ENCODE data around the gene RXFP4. TPM values are rescaled to one million over a fixed set of nuclear protein-coding genes. Genes with fewer than 3 reads are reported as not detected.

Gene RXFP4
- total and polyA plus RNA-seq, 2 of the 13 experiments (the other 11 are each of a cell fraction or from before 2014, with no cell fraction given): 0.38 to 1.4 TPM

- peak; percentile 36 for TF ChIP-seq ZNF770 (CRISPR knock-in tag; IDR thresholded peaks at IDR 0.05)
- TF ChIP-seq ZNF253 (CRISPR knock-in tag; IDR thresholded peaks at IDR 0.05; ENCODE audit: borderline replicate concordance): no peak
- TF ChIP-seq RBFOX2 (IDR thresholded peaks at IDR 0.05; ENCODE audit: low read depth, low read length): peak; percentile 59
- TF ChIP-seq, protein P1, sequence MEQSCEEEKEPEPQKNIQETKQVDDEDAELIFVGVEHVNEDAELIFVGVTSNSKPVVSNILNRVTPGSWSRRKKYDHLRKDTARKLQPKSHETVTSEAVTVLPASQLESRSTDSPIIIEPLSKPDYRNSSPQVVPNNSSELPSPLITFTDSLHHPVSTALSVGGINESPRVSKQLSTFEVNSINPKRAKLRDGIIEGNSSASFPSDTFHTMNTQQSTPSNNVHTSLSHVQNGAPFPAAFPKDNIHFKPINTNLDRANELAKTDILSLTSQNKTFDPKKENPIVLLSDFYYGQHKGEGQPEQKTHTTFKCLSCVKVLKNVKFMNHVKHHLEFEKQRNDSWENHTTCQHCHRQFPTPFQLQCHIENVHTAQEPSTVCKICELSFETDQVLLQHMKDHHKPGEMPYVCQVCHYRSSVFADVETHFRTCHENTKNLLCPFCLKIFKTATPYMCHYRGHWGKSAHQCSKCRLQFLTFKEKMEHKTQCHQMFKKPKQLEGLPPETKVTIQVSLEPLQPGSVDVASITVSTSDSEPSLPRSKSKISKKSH (CRISPR knock-in tag; IDR thresholded peaks at IDR 0.05; ENCODE audit: borderline replicate concordance): peak; percentile 52; the same call in 1 of the 2 replicates
- TF ChIP-seq PATZ1 (CRISPR knock-in tag; IDR thresholded peaks at IDR 0.05): peak; percentile 36; the same call in 1 of the 2 replicates
- peak; percentile 77 for TF ChIP-seq RBM22 (optimal IDR thresholded peaks at IDR 0.05; ENCODE audit: low read length)
- TF ChIP-seq, protein P2, sequence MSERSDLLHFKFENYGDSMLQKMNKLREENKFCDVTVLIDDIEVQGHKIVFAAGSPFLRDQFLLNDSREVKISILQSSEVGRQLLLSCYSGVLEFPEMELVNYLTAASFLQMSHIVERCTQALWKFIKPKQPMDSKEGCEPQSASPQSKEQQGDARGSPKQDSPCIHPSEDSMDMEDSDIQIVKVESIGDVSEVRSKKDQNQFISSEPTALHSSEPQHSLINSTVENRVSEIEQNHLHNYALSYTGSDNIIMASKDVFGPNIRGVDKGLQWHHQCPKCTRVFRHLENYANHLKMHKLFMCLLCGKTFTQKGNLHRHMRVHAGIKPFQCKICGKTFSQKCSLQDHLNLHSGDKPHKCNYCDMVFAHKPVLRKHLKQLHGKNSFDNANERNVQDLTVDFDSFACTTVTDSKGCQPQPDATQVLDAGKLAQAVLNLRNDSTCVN (CRISPR knock-in tag; IDR thresholded peaks at IDR 0.05; ENCODE audit: borderline replicate concordance): peak; percentile 19; the same call in 1 of the 2 replicates
- no peak for TF ChIP-seq ZNF691 (CRISPR knock-in tag; IDR thresholded peaks at IDR 0.05; ENCODE audit: borderline replicate concordance, low read depth)
- TF ChIP-seq ZNF232 (CRISPR knock-in tag; IDR thresholded peaks at IDR 0.05; ENCODE audit: borderline replicate concordance): no peak
- TF ChIP-seq ZBTB37 (CRISPR knock-in tag; IDR thresholded peaks at IDR 0.05): no peak
- TF ChIP-seq, protein P3, sequence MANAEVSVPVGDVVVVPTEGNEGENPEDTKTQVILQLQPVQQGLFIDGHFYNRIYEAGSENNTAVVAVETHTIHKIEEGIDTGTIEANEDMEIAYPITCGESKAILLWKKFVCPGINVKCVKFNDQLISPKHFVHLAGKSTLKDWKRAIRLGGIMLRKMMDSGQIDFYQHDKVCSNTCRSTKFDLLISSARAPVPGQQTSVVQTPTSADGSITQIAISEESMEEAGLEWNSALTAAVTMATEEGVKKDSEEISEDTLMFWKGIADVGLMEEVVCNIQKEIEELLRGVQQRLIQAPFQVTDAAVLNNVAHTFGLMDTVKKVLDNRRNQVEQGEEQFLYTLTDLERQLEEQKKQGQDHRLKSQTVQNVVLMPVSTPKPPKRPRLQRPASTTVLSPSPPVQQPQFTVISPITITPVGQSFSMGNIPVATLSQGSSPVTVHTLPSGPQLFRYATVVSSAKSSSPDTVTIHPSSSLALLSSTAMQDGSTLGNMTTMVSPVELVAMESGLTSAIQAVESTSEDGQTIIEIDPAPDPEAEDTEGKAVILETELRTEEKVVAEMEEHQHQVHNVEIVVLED (CRISPR knock-in tag; IDR thresholded peaks at IDR 0.05; ENCODE audit: borderline replicate concordance): no peak
- 0 out of 2 replicates have a peak, but pooled peaks have one; percentile 14 for TF ChIP-seq PCBP1 (IDR thresholded peaks at IDR 0.05; ENCODE audit: borderline replicate concordance, low read depth, low read length)
Measured at GRCh38 chr1:155940993-155941844, at the start of gene RXFP4 (continued).

All from HepG2 (cell line).